NK-92 treated with Interleukin-12 subunit alpha and Interleukin-12 subunit beta, amount 100 ng/mL, for 24 hours (cell line): Measurements from ENCODE around the gene IFI27.
"Not testable (repeated sequence)": the region's sequence is repeated elsewhere in the genome, so short reads cannot be mapped to it uniquely, and the experiment has no call there.

Source experiments
- DNase-seq: peaks from one replicate; lab custom pipeline; 2025; lab: John Stamatoyannopoulos, UW

The IFI27 gene

DNA sequence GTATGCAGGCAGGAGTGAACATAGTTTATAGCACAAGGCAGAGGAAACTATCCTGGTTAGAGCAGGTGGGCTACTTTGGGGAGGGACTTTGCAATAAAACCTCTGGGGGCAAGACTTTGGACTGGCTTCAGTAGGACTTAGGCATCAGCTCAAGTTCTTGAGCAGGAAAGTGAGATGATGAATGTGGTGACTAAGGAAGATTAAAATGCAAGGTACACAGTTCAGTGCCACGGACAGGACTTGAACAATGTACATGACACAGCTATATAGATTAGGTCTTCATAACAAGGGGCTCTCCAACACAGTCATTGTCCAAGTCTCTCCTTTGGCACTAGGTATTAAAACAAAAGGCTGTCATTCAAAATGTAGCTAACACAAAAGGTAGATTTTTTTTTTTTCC, 42.1 kb downstream of the IFI27 start:
- DNase-seq: no peak

DNA sequence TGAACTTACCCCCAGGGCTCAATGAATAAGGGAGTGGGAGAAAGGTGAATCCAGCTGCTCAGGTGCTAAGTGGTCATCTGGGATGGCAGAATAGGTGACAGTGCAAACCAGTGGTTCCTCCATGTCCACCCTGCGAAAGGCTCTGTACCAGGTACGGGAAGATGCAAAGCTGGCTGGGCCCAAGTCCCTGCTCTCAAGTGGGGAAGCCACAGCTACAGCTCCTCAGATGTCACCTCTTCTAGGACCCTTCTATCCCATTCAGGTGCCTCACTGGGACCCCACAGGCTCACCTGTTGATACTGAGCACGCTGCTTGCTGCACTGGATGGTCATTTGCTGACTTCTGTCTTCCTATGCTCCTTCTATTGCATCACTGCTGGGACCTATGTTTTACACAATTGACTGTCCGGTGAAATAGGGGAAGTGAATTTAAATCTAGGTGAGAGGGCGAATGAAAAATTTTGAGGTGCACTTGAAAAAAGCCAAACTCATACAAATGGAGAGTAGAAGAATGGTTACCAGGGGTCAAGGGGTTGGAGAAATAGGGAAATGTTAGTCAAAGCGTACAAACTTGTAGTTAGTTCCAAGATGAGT, 43.3 kb downstream of the IFI27 start:
- DNase-seq: no peak

DNA sequence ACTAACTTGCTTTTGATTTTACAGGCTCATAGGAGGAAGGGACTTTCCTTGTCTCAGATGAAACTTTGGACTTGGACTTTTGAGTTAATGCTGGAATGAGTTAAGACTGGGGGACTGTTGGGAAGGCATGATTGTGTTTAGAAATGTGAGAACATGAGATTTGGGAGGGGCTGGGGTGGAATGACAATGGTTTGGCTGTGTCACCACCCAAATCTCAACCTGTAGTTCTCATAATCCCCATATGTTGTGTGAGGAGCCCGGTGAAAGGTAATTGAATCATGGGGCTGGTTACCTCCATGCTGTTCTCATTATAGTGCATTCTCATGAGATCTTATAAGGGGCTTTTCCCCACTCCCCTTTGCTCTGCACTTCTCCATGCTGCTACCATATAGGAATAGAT, 45.6 kb downstream of the IFI27 start:
- DNase-seq: not testable (repeated sequence)

DNA sequence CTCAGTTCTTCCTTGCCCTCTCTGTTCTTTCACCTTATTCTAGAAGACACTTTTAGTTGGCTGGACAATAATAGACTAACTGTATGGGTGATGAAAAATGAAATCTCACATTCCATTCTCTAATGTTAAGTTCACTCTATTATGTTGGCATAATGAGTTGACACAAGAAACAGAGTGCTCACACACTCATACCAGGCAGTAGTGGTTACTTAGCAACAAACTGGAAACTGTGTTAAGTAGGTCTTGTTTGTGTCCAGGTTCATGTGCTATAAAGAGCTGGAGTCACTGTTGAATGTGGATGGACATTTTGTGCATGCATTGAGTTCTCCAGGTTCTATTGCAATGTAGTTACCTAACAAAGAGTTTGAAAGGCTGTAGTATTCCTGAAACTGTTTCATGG, 46.7 kb downstream of the IFI27 start:
- DNase-seq: no peak

DNA sequence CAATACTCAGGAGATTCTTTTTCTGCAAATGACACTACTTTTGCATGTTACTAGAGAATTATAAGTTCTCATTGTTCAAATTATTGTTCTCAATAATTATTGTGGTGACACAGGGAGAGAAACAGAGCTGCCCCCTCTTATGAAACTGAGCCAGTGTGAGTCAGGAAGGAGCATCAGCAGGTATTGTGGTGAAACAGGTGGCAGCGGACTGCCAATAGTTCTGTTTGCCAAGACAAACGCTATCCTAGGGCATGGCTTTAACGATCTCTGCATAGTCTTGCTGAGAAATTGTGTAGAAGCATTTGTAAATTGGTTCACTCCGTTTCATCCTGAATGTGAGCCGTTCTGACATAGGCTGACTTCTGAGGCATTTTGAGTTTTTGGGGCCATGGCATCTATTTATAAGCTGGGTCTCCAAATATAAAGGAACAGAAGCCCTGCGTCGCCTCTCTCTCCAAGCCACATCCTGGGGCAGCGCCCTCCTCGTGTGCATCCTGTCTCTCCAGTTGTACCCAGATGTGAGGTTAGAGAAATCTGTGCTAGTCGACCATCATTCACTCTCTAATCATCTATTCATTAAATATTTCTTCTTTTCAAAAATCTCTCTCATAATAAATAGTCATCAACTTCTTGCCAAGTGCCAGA, 47.8 kb downstream of the IFI27 start:
- DNase-seq: no peak

DNA sequence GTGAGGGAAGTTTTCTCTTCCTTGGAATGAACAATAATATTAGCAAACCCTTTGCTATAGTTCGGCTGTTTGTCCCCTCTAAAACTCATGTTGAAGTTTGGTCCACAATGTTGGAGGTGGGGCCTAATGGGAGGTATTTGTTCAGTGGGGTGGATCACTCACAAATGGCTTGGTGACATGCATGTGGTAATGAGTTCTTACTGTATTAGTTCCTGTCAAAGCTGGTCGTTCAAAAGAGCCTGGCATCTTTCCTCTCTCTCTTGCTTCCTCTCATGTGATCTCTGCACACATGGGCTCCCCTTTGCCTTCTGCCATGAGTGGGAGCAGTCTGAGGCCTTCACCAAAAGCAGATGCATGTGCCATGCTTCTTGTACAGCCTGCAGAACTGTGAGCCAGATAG, 50.5 kb downstream of the IFI27 start:
- DNase-seq: no peak

DNA sequence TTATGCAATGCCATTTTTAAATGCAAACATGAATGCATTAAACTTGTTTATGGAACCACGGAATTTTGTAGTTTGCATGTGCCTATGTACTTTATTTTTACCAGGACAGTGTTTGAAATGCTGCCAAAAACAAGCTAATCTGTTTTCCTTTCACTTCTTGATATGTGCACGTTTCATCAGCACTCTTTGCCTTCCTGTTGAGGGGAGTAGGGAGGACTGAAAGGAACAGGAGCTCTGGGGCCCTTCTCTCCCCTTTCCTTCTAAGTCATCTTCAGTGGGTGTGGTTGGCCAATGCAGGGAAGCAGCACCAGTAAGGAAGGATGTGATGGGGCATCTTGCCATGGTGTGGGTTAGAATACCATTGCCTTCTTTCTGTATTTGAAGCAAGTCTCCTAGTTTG, 51.4 kb downstream of the IFI27 start:
- no peak for DNase-seq

DNA sequence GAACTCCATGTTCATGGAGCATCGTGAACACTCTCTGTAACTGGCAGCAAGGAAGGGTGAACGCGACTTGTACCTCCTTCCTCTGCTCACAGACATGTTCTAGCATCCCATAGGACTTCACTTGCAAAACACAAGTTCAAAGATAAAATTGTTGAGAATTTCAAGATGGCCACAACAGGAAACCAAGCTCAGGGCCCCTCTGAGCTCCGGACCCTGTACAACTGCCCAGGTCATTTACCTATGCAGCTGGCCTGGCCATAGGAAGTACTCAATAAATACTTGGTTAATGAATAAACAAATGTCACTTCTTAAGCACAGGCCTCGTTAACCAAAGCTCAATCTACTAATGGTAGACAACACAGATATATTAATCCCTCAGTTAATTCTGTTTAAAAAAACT, 51.9 kb downstream of the IFI27 start:
- no peak for DNase-seq

DNA sequence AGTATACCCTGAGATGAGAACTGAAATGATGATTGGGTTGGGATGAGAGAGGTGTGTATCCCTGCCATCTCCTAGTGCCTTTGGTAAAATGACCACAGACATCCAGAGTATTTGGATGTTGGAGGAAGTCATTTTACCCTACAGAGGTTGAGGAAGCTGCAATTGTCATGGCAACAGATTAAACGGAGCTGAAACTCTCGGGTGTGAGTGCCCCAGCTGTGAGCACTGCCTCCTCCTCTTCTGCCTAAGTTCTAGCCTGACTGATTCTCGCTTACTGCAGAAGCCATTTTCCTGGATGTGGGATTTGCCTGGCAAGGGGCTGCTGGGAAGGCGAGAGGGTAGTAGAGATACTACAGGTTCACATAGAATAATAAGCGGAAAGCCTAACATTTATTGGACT, 53.3 kb downstream of the IFI27 start:
- no peak for DNase-seq

DNA sequence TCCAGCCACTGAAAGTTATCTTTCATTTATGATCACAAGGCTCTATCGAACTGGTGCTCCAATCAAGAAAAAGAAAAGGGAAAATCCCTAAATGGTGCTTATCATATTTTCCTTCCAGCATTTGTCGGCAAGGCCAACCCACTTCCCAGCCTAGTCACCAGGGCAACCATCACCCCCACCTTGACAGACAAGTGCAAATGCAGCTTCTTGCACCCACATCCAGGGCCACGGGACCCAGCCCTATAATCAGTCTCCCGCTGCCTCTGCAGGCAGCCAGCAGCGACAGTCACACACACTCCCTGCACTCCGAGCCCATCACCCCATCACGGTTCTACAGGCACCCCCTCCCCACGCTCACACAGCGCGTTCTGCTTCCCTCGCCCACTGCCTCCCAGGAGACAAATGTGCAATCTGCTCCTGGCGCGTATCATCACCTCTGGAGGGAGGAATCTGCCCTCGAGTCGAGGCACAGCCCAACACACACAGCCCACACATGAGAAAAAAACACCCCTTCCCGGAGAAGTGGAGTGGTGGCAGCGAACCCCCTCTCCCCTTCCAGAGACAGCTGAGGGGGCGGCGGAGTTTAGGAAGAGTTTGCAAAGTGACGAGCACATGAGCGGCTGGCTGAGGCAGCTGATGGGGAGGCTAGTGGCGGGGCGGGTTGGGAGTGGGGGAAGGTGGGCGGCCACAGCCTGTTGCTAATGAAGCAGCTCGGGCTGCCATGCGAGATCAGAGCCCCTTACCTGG, 54.3 kb downstream of the IFI27 start:
- DNase-seq: no peak

DNA sequence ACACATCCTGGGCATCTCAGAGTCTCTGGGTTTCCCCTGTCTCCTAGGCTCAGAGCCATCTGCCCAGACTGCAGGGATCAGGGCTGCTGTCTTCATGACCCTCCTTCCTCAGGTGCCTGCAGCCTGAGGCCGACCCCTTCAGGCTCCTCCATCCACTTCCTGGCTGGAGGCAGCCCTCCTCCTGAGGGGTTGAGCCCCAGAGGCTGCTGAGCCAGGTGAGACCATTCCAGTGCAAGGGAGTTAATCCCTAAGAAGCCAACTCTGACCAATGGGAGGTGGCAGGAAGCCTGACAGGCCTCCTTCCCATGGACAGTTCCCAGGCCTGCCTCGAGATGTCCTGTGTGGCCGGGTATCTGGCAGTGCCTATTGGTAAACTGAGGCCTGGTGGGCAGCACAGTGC, 55.2 kb downstream of the IFI27 start:
- DNase-seq: no peak
